T-helper 2 cell treated with Interferon-gamma antibody and Interleukin-4, amounts not matched to agents 100 ng/mL and 5 ng/mL, for 36 hours (primary cell): ENCODE results near the gene PGGHG. TPM values are rescaled to one million over a fixed set of nuclear protein-coding genes. Genes with fewer than 3 reads are reported as not detected.

Experiments used
- intact Hi-C: fragments of 100-400 bp; cut with micrococcal nuclease; formaldehyde crosslinking; loops from one replicate; pipeline ENCODE4 v1.15.1; 2023
- total RNA-seq: library from RNA; stranded (reverse); gene quantifications from 2 replicates; pipeline ENCODE4 v1.2.3, GENCODE V29; 2022

The PGGHG gene
- total RNA-seq, 1 donor from 2014 or later: 105 TPM

DNA sequence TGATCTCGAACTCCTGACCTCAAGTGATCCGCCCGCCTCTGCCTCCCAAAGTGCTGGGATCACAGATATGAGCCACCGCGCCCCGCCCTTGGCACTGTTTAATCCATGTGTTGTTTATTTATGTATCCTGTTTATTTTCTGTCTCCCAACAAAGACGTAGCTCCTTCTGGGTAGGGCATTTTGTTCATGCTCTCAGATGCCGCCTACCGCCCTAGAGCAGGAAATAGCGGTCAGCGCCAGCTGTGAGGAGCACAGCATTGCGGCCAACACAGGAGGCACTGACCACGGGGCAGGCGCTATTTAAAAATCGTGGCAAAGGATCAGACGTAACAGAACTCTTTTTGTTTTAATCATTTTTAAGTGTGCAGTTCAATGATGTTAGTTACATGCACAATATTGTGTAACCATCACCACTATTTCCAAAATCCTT is 20.2 kb upstream of the PGGHG start:
- intact Hi-C loops: loop anchor here (1.0 to 2.0 kb wide), 5 partner anchors 12 to 139 kb away; no protein-coding TSS in a partner anchor

DNA sequence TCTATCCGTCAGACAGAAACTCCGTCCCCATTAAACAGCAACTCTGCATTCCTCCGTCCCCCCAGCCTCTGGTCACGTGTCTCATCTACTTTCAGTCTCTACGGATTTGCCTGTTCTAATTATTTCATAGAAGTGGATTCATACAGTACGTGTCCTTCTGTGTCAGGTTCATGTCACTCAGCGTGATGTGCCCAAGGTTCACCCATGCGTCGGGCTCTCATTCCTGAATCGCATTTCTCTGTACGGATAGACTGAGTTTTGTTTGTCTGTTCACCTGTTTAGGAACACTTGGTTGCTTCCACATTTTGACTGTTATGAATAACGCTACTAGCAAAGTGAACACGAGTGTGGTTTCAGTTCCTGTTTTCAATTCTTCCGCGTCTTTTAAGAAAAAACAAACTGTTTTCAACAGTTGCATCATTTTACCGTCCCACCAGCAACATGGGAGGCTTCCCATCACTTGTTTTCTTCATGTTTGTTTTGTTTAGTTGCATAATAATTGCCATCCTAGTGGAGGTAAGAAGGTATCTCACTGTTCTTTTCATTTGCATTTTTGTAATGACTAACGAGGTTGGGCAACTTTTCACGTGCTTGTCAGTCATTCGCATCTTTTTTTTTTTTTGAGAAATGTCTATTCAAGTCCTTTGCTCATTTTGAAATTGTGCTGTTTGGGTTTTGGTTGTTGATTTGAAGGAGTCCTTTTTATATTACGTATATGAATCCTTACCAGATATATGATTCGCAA is 19.6 kb upstream of the PGGHG start:
- intact Hi-C loops: loop anchor here (1.0 to 2.0 kb wide), 4 partner anchors 11 to 86 kb away; no protein-coding TSS in a partner anchor

DNA sequence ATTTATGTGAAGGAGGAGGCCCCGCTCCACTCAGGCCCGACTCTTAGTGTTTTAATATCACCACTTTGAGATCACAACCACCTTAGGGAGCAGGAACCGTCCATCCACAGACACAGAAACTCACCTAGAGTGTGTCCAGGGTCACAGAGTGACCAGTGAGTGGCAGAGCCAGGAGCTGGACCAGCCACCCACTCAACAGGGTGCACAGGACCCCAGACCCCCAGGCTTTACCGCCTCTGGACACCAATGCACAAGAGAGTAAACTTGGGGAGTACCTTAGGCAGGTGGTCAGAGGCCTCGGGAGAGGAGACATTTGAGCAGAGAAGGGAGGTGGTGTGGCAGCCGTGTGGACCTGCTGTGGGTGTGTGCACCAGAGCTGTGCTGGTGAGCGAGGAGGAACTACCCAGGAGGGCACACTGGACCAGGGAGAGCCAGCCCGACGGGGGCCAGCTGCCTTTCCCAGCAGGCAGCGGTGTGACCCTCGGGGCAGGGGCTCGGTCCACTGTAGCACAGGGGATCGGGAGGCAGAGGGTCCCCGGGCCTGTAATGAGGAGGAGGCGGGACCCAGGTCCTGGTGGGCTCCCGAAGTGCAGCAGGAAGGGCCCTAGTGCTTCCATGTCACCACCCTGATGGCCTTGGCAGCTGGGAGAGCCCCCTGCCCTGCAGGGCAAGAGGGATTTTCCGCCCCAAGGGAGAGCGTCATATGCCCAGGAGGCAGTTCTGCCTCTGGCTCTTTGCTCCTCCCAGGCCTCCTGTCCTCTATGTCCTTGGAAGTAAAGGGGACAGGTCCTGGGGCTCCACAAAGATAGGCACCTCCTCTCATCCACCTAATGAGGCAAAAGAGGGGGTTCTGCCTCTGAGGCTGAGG is 18.2 kb upstream of the PGGHG start:
- intact Hi-C loops: no loop called here

DNA sequence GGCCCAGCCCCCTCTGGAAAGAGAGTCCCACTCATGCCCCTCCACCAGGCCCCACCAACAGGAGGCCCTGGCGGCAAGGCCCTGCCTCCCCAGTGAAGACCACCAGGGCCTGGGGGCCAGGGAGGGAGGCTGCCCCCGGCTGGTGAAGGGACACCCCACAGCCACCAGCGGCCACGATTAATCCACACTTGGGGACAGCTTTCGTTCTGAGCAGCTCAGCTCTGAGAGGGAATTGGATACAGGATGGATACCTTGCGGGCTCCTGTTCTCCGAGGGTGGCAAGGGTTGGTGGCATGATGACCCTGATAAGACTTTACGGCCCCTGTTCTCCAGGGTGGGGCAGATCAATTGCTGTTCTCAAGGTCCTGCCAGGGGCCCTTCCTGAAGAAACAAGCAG is 17.6 kb upstream of the PGGHG start:
- intact Hi-C loops: no loop called here

DNA sequence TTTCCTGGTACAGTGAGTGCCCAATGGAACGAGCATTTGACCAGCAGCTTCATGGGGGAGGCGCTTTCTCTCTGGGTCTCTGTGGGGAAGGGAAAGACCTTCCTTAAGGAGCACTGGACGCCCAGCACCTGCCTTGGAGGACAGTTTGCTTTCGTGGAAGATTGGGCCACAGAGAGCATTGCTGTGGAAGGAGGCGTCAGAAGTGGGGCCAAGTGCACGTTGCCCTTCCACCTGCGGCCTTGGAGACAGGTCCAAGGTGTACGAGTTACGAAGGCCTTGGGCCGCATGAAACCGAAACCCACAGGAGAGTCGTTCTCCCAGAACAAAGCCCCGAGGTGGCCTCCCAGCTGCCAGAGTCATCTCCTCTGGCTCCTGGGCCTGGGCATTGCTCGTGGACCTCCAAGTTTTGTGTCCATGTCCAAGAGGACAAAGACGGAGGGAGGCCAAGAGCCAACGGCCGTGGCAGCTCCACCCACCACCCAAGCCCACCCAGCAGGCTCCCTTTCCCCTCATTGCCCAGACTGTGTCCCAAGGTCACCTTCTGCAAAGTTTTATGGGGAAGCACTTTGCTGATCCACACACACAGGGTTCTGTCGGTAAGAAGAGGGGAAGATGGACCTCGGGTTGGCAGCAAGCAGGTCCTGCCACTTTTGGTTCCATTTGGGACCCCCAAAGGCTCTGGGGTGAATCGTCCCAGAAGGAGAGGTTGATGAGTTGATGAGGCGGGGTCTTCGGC is 16.6 kb upstream of the PGGHG start:
- intact Hi-C loops: no loop called here

DNA sequence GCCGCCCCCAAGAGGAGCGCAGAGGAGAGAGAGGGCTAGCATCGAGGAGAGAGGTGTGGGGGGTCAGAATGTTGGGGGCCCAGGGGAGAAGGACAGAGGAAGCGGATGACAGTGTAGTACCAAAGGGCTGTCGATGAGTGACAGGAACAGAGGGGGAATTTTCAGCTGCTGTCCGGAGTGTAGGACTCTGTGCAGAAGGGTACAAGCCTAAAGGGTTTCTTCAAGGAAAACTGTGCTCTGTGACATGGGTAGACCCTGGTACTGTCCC is 16.1 kb upstream of the PGGHG start:
- intact Hi-C loops: no loop called here

DNA sequence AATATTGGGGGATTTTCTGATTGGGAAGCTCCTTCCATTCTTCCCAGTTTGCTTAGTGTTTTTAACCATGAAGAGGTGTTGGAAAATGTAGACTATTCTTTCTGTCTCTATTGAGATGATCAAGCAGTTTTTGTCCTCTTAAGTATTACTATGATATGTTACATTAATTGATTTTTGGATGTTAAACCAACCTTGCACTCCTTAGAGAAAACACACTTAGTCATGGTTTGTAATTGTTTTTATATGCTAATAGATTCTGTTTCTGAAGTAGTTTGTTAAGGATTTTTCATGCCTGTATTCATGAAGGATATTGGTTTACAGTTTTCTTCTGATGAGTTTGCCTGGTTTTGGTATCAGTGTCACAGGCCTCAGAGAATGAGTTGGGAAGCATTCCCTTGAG is 12.7 kb upstream of the PGGHG start:
- intact Hi-C loops: no loop called here

DNA sequence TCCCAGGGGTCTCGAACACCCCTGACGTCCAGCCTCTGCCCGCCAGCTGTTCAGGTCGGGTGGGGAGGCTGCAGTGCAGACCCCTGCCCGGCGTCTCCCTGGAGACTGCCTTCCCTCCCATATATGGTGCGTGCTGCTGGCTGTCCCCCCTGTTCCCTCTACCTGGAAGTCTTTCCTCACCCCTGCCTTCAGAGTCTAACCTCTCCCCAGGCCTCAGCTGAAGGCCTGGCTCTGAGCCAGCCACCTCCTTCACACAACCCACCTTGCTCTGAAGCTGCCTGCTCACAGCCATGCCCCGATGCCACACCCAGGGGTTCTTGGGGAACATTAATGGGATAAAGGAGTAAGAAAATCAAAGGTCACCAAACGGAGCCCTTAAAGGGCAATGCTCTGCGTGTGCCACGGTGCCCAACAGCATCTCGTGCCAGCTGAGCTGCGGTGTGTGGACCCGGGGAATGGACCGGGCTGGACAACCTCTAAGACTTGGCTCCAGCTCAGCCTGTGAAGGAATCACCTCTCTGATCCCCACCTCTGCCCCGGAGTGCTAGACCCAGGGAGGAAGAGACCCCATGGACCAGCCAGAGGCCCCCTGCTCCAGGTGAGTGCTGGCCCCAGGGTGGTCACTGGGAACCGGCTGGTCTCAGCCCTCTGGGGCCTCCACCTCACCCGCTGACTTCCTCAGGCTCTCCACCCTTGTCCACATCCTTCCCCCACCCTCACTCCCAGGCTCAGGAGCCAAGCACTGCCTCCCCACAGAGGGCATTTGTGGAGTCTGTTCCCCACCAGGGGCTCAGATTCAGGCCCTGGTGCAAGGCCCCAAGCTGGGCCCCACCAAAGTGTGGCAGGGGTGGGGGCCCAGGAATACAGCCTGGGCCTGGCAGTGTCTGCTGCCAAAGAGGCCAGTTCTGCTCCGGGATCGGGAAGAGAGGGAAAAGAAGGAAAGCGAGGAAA is 10.7 kb upstream of the PGGHG start, which contains the start of gene NLRP6:
TSS of gene NLRP6 (plus strand) at position 407 of the 951 bp plus-strand sequence. CDS start at position 570, 163 bp downstream.
- intact Hi-C loops: no loop called here

DNA sequence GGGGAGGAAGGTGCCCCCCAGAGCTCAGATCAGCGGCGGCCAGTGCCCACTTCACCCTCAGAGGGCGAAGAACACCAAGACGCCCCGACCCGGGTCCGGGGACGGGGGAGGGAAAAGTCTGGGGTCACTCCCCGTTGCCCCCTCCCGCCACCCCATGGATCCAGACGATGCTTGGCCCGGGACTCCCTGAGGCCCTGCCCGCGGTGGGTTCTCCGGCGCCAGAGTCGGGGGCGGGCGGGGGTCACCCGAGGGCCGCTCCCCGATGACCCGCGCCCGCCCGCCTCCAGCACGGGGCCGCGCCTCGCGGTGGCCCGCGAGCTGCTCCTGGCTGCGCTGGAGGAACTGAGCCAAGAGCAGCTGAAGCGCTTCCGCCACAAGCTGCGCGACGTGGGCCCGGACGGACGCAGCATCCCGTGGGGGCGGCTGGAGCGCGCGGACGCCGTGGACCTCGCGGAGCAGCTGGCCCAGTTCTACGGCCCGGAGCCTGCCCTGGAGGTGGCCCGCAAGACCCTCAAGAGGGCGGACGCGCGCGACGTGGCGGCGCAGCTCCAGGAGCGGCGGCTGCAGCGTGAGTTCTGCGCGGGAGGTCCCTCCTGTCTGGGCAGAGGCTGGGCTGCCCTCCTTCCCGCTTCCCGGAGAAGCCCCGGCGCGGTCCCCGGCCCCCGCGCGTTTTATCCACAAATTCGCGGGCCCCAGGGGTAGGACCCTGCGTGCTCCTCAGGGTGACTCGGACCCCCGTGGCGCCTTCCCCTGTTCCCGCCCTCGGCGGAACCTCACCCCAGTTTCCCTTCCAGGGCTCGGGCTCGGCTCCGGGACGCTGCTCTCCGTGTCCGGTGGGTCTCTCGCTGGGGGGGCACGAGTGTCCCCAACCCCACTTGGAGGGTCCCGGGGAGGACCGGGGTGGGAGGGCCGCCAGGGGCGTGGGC is 9.6 kb upstream of the PGGHG start:
- intact Hi-C loops: no loop called here

DNA sequence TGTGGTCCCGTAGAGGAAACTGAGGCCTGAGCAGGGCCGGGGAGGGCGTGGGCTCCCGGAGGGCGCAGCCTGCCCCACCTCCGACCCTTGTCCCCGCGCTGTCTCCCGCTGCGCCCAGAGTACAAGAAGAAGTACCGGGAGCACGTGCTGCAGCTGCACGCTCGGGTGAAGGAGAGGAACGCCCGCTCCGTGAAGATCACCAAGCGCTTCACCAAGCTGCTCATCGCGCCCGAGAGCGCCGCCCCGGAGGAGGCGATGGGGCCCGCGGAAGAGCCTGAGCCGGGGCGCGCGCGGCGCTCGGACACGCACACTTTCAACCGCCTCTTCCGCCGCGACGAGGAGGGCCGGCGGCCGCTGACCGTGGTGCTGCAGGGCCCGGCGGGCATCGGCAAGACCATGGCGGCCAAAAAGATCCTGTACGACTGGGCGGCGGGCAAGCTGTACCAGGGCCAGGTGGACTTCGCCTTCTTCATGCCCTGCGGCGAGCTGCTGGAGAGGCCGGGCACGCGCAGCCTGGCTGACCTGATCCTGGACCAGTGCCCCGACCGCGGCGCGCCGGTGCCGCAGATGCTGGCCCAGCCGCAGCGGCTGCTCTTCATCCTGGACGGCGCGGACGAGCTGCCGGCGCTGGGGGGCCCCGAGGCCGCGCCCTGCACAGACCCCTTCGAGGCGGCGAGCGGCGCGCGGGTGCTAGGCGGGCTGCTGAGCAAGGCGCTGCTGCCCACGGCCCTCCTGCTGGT is 8.8 kb upstream of the PGGHG start:
- intact Hi-C loops: loop anchor here (1.0 kb wide), 1 partner anchor 11 kb away; no protein-coding TSS in a partner anchor

DNA sequence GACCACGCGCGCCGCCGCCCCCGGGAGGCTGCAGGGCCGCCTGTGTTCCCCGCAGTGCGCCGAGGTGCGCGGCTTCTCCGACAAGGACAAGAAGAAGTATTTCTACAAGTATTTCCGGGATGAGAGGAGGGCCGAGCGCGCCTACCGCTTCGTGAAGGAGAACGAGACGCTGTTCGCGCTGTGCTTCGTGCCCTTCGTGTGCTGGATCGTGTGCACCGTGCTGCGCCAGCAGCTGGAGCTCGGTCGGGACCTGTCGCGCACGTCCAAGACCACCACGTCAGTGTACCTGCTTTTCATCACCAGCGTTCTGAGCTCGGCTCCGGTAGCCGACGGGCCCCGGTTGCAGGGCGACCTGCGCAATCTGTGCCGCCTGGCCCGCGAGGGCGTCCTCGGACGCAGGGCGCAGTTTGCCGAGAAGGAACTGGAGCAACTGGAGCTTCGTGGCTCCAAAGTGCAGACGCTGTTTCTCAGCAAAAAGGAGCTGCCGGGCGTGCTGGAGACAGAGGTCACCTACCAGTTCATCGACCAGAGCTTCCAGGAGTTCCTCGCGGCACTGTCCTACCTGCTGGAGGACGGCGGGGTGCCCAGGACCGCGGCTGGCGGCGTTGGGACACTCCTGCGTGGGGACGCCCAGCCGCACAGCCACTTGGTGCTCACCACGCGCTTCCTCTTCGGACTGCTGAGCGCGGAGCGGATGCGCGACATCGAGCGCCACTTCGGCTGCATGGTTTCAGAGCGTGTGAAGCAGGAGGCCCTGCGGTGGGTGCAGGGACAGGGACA is 8.0 kb upstream of the PGGHG start:
- intact Hi-C loops: loop anchor here (1.0 kb wide), 1 partner anchor 12 kb away; no protein-coding TSS in a partner anchor

DNA sequence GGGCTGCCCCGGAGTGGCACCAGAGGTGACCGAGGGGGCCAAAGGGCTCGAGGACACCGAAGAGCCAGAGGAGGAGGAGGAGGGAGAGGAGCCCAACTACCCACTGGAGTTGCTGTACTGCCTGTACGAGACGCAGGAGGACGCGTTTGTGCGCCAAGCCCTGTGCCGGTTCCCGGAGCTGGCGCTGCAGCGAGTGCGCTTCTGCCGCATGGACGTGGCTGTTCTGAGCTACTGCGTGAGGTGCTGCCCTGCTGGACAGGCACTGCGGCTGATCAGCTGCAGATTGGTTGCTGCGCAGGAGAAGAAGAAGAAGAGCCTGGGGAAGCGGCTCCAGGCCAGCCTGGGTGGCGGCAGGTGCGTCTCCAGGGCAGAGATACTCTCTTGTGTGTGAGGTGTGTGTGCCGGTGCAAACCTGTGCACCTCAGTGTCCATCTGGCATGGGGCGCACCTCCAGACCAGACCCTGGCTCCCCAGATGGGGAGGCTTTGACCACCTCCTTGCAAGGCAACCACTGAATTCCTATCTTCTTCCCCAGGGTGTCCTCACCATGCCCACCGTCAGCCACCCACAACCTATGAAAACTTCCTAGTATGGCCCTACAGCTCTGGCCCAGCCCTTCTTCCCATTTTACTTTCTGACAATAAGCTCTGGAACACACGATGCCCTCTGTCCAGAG is 7.3 kb upstream of the PGGHG start:
- intact Hi-C loops: no loop called here

DNA sequence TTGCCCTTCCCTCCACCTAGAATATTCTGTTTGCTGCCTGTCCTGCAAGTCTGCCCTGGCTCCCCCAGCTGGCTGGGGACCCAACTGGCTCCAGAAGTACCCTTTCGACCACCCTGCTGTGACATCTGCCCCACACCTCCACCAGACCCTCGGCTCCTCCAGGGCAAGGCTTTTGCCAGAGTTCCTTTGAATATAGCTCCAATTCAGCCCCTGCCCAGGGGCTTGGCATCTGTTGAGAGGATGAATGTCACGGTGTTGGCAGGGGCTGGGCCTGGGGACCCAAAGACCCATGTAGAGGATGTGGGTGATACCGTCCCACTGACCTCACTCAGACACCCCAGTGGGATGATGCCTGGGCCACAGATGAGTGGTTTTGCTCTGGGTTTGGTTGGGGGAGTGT is 6.8 kb upstream of the PGGHG start:
- intact Hi-C loops: no loop called here

DNA sequence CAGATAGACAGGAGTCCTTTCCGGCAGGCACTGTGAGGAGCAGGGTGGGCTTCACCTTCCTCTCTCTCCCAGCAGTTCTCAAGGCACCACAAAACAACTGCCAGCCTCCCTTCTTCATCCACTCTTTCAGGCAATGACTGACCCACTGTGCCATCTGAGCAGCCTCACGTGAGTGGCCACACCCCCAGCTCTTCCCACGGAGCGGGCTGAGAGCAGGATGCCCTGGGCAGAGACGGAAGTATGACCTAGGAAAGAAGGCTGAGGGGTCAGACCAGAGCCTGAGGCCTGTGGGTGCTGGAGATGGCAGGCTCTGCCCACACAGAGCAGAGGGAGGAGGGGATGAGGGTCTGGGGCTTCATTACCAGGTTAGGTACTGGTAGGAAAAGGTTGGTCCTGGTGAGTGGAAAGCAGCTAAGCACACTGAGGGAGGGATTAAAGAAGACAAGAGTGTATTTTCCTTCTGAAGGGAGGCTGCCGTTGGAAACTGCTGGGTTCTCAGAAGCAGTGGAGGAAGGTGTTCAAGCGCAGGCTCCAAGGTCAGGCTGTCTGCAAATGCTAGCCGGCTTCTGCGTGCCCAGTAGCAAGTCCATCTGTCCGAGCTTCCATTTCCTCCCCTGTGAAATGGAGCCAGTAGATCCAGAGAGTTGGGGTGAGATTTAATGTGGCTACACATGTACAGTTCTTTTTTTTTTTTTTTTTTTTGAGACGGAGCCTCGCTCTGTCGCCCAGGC is 6.1 kb upstream of the PGGHG start:
- intact Hi-C loops: no loop called here

DNA sequence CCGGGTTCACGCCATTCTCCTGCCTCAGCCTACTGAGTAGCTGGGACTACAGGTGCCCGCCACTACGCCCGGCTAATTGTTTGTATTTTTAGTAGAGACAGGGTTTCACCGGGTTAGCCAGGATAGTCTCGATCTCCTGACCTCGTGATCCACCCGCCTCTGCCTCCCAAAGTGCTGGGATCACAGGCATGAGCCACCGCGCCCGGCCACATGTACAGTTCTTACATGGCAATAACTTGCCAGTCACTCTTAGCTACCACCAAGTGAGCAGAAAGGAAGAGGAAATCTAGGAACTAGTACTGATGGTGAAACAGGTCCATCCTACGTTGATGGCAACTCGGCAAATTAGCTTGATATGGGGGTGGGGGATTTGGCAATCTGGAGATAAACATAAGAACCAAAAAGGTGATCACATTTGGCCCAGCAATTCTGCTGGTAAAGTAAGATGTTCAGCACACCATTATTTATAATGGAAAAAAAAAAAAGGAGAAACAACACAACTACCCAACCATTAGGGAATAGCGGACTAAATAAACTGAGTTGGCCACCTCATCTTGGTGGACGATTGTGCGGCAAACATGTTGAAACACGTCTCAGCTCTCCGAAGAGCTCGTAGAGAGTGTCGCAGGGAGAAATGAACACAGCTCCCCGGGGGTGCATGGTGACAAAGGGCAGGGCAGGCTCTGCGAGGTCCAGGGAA is 5.4 kb upstream of the PGGHG start:
- intact Hi-C loops: no loop called here
